PC-3 (cell line): ENCODE measurements around the gene COL1A2. TPM values are rescaled to one million over a fixed set of nuclear protein-coding genes. Genes with fewer than 3 reads are reported as not detected.

ENCODE experiments used
- ATAC-seq: fragments of 200-7000 bp; cut with Tn5 transposase; 2 replicates; pipeline ENCODE4 v1.9.1; 2020; ENCODE audit warnings: mild to moderate bottlenecking, moderate library complexity
- BruUV-seq: library from RNA; stranded (reverse); fragments of 400-500 nt; replicated peaks from 2 replicates; lab custom pipeline; 2021; lab: Mats Ljungman, UMichigan
- CTCF ChIA-PET: fragments of 300-600 bp; sonication (Branson Sonifier 250); formaldehyde crosslinking; loops from one replicate; lab custom pipeline; 2022; ENCODE audit warnings: antibody characterized with exemption; lab: Charles Lee
- POLR2A ChIA-PET: fragments of 300-600 bp; sonication (Branson Sonifier 250); formaldehyde crosslinking; loops from one replicate; lab custom pipeline; 2022; ENCODE audit warnings: antibody characterized with exemption; ENCODE audit not compliant: unreplicated experiment; lab: Charles Lee
- DNase-seq: peaks from one replicate; pipeline ENCODE4 v3.0.0-alpha.2; 2015
- H2AFZ ChIP-seq: fragments of 300-600 bp; sonication (generic); 2 replicates; pipeline ENCODE4 v1.6.0; 2016; ENCODE audit warnings: antibody characterized with exemption, low read length
- H3F3A ChIP-seq: fragments of 300-600 bp; sonication (generic); one replicate; pipeline ENCODE4 v1.6.0; 2017; ENCODE audit warnings: antibody characterized with exemption, low read length, control low read depth, mild to moderate bottlenecking; ENCODE audit not compliant: unreplicated experiment
- H3K27ac ChIP-seq: fragments of 300-600 bp; sonication (generic); 2 replicates; pipeline ENCODE4 v1.5.1; 2016; ENCODE audit warnings: mild to moderate bottlenecking, low read length
- H3K27me3 ChIP-seq: fragments of 300-600 bp; sonication (generic); 2 replicates; pipeline ENCODE4 v1.6.1; 2016; ENCODE audit warnings: low read length, mixed read lengths
- H3K36me3 ChIP-seq: fragments of 300-600 bp; sonication (generic); 2 replicates; pipeline ENCODE4 v1.6.1; 2016; ENCODE audit warnings: low read depth, mixed run types, low read length, mixed read lengths
- H3K4me1 ChIP-seq: fragments of 300-600 bp; sonication (generic); 2 replicates; pipeline ENCODE4 v1.5.1; 2016; ENCODE audit warnings: low read length; ENCODE audit not compliant: insufficient read depth
- H3K4me2 ChIP-seq: fragments of 300-600 bp; sonication (generic); 2 replicates; pipeline ENCODE4 v1.6.0; 2016; ENCODE audit warnings: low read length
- H3K4me3 ChIP-seq: fragments of 300-600 bp; sonication (generic); 2 replicates; pipeline ENCODE4 v1.5.1; 2016; ENCODE audit warnings: mild to moderate bottlenecking, low read length, mixed read lengths
- H3K79me2 ChIP-seq: fragments of 300-600 bp; sonication (generic); 2 replicates; pipeline ENCODE4 v1.6.1; 2017; ENCODE audit warnings: low read length, mixed read lengths
- H3K9ac ChIP-seq: fragments of 300-600 bp; sonication (generic); 2 replicates; pipeline ENCODE4 v1.6.0; 2016; ENCODE audit warnings: mild to moderate bottlenecking, low read length
- H3K9me2 ChIP-seq: fragments of 300-600 bp; sonication (generic); replicated peaks from 2 replicates; pipeline ENCODE4 v1.6.1; 2016; ENCODE audit warnings: mixed run types, low read length, mixed read lengths
- H3K9me3 ChIP-seq: fragments of 300-600 bp; sonication (generic); 2 replicates; pipeline ENCODE4 v1.6.1; 2016; ENCODE audit warnings: low read length, mixed read lengths
- H4K20me1 ChIP-seq: fragments of 300-600 bp; sonication (generic); 2 replicates; pipeline ENCODE4 v1.6.1; 2016; ENCODE audit warnings: low read length, mixed read lengths
- CTCF ChIP-seq: fragments of 300-600 bp; sonication (generic); conservative IDR thresholded peaks from 2 replicates; pipeline ENCODE4 v1.5.1; 2017; ENCODE audit warnings: antibody characterized with exemption, low read depth, mild to moderate bottlenecking, low read length
- EZH2 ChIP-seq: fragments of 300-600 bp; sonication (generic); IDR thresholded peaks from one replicate; pipeline ENCODE4 v1.6.1; 2017; ENCODE audit warnings: antibody characterized with exemption, mild to moderate bottlenecking, low read length; ENCODE audit not compliant: unreplicated experiment
- EZH2phosphoT487 ChIP-seq: fragments of 300-600 bp; sonication (generic); IDR thresholded peaks from 2 replicates; pipeline ENCODE4 v1.6.1; 2018; ENCODE audit warnings: mild to moderate bottlenecking, antibody characterized with exemption, low read length, borderline replicate concordance
- intact Hi-C: fragments of 100-400 bp; cut with micrococcal nuclease; formaldehyde crosslinking; loops from 2 replicates; pipeline ENCODE4 v1.9.0; 2023
- total RNA-seq: library from RNA; depleted of rRNA; stranded (reverse); fragments of >200 nt; gene quantifications from 2 replicates; pipeline ENCODE4 v1.2.3, GENCODE V29; 2014

The COL1A2 gene
- total RNA-seq, 1 experiment from 2014 or later, result not detected

- no peak for TF ChIP-seq EZH2
- TF ChIP-seq EZH2phosphoT487, result no peak
- TF ChIP-seq CTCF, result no peak
- no peak overlapping the region for H3K27ac ChIP-seq
These were observed 6.2 kb upstream of the COL1A2 start for GRCh38 chr7:94388540-94388939.

DNA sequence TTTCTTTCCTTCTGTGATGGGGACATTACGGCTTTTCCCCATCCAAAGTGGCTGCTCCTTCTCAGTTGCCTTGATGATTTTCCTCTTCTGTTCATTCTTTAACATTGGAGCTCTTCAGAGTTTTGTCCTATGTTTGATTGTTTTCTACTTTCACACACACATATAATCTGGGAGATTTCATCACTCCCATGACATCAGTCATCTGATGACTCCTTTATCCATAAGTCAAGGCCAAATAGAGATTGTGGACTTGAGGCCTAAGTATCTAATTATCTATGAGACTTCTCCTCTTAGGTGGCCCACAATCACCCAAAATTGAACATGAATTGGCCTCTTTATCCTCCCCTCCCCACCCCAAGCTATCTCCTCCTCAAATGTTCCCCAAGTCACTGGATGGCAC, 5.3 kb upstream of the COL1A2 start:
- ATAC-seq (no peak), DNase-seq (no peak)
- ChIA-PET CTCF (no interaction called here), POLR2A (interaction anchor here (0.7 kb wide), 1 partner anchor 338 kb away, joined by 3 read pairs; no protein-coding TSS in a partner anchor)
- Histone ChIP-seq H3K4me3 (no peak overlapping the region), H4K20me1 (no peaks in the 10 kb centered on the region), H3K9ac (no peak overlapping the region), H3K9me3 (no peaks in the 10 kb centered on the region), H3K4me1 (no peaks in the 10 kb centered on the region), H3K27me3 (no peaks in the 10 kb centered on the region), H3K79me2 (no peaks in the 10 kb centered on the region), H3K4me2 (no peak overlapping the region), H3F3A (no peaks in the 10 kb centered on the region), H3K36me3 (no peaks in the 10 kb centered on the region), H2AFZ (no peak overlapping the region), H3K27ac (no peak overlapping the region), H3K9me2 (no peaks in the 10 kb centered on the region)
- intact Hi-C loops, result no loop called here
- BruUV-seq, result no TSS peak
- TF ChIP-seq EZH2phosphoT487 (no peak), EZH2 (no peak), CTCF (no peak)

More at GRCh38 chr7:94388540-94388939, 6.2 kb upstream of the COL1A2 start:
- intact Hi-C loops, result no loop called here
- no TSS peak for BruUV-seq
- Histone ChIP-seq H3K4me3 (no peak overlapping the region), H3F3A (no peaks in the 10 kb centered on the region), H3K79me2 (no peaks in the 10 kb centered on the region), H3K4me1 (peaks cover 2% of the 10 kb centered on the region), H3K4me2 (no peak overlapping the region), H3K9me2 (no peaks in the 10 kb centered on the region), H3K27me3 (no peaks in the 10 kb centered on the region), H3K9ac (no peak overlapping the region), H3K9me3 (no peaks in the 10 kb centered on the region), H2AFZ (no peak overlapping the region), H3K36me3 (no peaks in the 10 kb centered on the region), H4K20me1 (no peaks in the 10 kb centered on the region)
- ATAC-seq, result no peak
- POLR2A ChIA-PET, result interaction anchor here (0.7 kb wide), 1 partner anchor 339 kb away, joined by 3 read pairs; no protein-coding TSS in a partner anchor
- CTCF ChIA-PET, result no interaction called here
- no peak for DNase-seq

GRCh38 chr7:94391726-94392392, 2.8 kb upstream of the COL1A2 start:
- DNase-seq, result no peak
- H3F3A ChIP-seq, result no peaks in the 10 kb centered on the region
- H3K4me1 ChIP-seq, result no peaks in the 10 kb centered on the region
- H2AFZ ChIP-seq, result 0 out of 2 replicates have a peak overlapping the region, but pooled peaks have one; percentile 11
- POLR2A ChIA-PET, result no interaction called here
- no peaks in the 10 kb centered on the region for H3K36me3 ChIP-seq
- H3K9ac ChIP-seq, result no peak overlapping the region
- intact Hi-C loops, result no loop called here
- no TSS peak for BruUV-seq
- H3K4me3 ChIP-seq, result no peak overlapping the region
- H3K4me2 ChIP-seq, result no peak overlapping the region
- no peaks in the 10 kb centered on the region for H3K27me3 ChIP-seq
- no peaks in the 10 kb centered on the region for H3K79me2 ChIP-seq
- no peak for ATAC-seq
- no peaks in the 10 kb centered on the region for H4K20me1 ChIP-seq
- no peaks in the 10 kb centered on the region for H3K9me2 ChIP-seq
- H3K27ac ChIP-seq, result no peak overlapping the region
- H3K9me3 ChIP-seq, result no peaks in the 10 kb centered on the region
- CTCF ChIA-PET, result no interaction called here
- TF ChIP-seq EZH2phosphoT487 (no peak), EZH2 (no peak), CTCF (no peak)
